GM18907 (cell line): ENCODE results near the gene CDH4.

ENCODE experiments used
- ATAC-seq: cut with Tn5 transposase; IDR thresholded peaks from one replicate; pipeline ENCODE4 v1.9.1; 2021; ENCODE audit warnings: mild to moderate bottlenecking, moderate library complexity; ENCODE audit not compliant: unreplicated experiment

The CDH4 gene

DNA sequence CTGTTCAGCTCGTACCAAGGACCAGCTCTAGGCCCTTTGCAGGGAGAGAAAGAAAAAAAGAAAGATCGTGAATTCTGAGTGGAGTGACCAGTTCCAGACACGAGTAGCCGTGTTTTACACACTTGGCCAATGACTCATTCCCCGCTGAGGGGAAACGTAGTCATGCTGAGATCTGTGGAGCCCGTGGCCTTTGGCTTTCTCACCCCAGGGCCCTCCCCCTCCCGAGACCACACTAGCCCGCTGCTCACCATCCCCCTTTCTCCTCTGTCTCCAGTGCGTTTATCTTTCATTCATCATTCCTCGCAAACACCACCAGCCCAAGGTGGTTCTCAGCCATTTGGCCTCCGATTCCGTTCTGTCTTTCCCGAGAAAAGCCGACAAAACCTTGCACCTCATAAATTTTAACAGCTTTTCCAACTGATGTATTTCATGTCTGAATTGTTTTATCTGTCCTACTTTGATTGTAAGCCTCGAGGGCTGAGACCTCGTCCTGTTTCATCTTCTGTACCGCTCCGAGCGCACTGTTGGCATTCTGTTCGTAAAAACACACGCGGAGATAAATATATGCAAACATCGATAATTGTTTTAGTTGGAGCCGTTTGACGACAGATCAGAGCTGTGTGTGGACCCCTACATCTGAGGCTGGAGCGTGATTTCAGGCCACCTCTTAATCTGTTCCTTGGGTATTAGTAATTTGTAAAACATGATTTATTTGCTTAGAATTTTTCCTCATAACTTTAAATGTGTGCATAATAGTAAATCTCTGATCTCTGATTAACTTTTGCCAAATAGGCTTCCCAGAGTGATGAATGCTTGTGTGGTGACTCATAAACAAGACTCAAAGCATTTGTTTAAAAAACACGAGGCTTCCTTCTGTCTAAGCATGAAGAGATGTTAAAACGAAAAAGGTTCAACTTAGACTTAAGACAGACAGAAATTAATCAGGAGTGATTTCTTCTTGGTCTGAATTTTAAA is 336.6 kb downstream of the CDH4 start:
- ATAC-seq = no peak

GRCh38 chr20:61590236-61590635 is 338.2 kb downstream of the CDH4 start:
- ATAC-seq = no peak

DNA sequence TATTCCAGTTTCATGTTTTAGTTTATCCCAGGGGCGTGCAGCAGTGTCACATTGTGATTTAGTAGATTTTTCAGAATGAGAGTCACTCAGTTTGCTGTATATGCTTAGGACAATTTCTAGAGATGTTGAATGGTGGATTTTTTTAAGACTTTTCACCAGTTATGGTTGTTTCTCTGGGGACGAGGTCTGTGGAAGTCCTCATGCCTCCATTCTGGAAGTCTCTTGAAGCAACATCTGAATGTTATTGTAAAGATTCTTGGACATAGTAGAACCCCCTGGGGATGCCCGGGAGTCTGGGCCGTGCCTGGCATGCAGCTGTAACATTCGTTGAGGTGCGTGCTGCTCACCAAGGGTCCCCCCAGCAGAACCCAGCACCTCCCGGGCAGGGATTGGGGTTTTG is 341.5 kb downstream of the CDH4 start:
- ATAC-seq = no peak

DNA sequence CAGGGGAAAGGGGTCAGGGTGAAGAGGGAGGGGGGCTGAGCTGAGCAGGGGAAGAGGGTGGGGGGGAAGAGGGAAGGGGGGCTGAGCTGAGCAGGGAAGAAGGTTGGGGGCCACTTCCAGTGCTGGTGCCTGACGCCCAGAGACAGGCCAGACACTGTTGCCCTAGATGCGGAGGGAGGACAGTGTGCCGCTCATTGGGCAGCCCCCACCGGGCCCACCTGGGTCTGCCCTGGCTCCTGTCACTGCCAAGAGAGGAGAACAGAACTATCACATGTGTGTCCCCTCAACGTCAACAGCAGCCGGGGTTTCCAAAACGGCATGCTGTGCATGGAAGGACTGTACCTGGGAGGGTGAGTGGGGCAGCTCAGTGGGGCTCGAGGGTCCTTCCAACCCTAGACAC is 342.1 kb downstream of the CDH4 start:
- no peak for ATAC-seq

GRCh38 chr20:61595216-61595615 is 343.2 kb downstream of the CDH4 start:
- ATAC-seq = no peak

DNA sequence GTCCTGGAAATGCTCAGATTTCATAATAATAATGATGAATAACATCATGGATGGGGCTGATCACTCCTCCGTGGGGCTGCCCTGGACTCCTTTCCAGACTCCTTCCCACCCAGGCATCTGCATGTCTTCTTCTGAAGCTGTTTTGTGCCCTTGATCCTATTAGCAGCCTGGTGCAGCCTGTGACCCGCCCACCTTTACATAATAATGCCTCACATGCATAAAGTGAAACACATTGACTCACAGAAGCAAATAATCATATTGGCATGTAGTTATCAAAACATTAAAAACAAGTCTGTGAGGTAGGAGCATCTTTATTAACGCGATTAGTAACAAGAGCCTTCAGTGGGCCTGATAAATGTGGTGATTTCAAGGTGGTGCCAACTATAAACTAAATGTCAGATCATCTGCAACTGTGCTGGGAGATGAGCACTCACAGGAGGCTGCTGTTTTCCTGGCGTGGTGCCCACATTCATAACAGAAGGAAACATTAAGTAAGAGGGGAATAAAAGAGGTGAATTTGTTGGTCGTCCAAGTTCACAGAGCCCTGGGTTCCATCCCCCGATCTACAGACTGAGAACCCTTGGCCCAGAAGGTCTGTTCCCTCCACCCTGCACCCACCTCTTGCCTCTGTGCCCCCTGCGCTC is 344.7 kb downstream of the CDH4 start:
- ATAC-seq = no peak

DNA sequence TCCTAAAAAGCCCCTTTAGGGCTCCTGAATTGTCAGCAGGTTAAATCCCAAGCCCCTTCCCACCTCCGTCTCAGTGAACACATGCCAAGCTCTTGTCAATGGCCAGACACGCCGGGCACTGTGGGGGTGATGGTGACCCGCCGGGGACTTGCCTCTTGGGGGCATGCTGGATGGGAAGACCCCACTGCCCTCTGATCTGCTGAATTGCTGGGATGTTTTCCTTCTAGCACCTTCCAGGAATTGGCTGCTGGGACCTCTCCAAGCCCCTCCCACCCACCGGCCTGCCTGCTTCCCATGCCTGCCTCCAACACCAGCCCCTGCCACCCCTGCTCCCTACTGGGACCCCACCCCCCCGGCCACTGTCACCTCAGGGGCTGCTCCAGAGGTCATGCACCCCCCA is 345.9 kb downstream of the CDH4 start:
- no peak for ATAC-seq

DNA sequence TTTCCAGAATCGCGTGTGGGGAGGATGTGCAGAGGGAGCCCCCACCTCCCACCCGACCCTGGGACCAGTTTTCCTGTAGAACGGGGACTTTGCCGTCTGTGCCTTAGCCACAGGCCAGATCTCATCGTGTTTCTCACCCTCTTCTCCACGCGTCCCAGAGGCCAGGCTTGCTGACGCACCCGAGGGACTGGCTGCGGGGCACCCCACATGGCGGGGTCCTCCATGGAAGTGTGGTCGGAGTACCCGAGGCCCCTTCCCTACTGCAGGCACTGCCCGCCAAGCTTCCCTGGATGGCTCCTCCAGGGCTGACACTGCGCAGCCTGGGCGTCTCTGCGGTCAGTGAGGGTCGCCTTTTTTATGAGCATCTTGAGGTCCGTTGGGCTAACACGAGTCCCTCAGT is 346.5 kb downstream of the CDH4 start:
- no peak for ATAC-seq

GRCh38 chr20:61599061-61599531 is 347.0 kb downstream of the CDH4 start:
- ATAC-seq = no peak

DNA sequence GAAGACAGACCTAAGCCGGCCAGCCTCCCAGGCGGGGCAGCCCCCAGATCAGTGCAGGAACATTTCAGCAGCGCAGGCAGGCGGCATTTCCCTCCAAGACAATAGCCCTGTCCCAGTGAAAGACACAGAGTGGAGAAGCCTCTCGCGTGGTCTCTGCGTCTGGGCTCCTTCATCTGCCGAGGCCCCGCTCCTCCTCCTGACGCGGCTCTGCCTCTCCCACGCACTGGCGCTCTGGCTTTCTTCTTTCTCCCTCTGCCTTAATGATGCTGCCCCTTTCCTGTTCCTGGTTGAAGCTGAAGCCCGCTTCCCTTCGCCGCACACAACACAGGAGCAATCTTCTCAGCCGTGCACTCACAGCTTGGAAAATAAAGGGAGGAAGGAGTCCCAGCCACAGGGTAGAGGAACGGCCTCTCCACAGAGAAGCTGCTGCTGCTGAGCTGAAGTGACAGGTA is 347.5 kb downstream of the CDH4 start:
- no peak for ATAC-seq

DNA sequence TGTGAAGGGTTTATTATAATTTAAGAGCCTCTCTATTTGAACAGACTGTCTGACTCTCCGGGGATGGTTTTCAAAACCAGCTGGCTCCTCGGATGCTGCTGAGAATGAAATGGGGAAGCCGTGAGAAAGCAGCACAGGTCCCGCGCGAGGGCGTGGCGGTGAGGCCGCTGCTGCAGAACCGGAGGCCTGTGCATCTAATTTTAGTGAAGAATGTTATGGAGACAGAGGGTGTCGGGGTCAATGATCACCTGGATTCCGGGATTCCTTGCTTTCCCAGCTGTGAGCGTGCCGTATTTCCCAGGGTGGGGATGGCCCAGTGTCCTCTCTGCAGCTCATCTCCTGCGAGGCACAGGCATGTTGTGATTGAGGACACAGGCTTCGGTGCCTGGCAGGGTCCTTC is 348.0 kb downstream of the CDH4 start:
- no peak for ATAC-seq

- no peak for ATAC-seq
Measured at GRCh38 chr20:61601361-61601760, 349.3 kb downstream of the CDH4 start.

GRCh38 chr20:61601853-61602252 is 349.8 kb downstream of the CDH4 start:
- no peak for ATAC-seq

- no peak for ATAC-seq
Measured at GRCh38 chr20:61603715-61604114, 351.7 kb downstream of the CDH4 start.

DNA sequence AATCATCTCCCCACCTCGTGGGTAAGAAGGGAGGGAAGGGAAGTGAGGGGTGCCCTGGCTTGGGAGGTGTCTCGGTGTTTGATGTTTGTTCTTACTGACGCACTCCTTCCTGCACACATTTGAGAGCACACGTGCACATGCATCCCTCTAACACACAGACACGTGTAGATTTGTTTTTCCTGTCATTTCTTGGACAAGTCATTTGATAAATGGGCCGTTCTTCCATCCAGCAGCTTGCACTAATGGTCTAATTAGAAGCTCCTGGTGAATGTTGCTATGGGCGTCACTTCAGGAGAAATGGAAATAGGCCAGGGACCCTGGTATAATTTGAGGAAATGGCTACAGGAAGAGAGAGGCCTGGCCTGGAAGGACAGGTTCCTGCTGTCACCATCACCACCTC is 352.5 kb downstream of the CDH4 start:
- no peak for ATAC-seq

DNA sequence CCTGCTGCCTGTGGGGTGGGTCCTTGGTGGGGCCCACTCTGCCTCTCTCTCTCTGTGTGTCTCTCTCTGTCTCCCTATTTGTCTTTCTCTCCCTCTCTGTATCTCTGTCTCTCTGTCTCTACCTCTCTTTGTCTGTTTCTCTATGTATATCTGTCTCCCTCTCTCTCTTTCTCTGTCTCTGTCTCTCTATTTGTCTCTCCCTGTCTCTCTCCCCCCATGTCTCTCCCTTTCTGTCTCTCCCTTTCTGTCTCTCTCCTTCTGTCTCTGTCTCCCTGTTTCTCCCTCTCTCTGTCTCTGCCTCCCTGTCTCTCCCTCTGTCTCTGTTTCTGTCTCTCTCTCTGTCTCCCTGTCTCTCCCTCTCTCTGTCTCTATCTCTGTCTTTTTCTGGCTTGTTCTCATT is 353.2 kb downstream of the CDH4 start:
- ATAC-seq = no peak

GRCh38 chr20:61605862-61606557 is 353.9 kb downstream of the CDH4 start:
- no peak for ATAC-seq

DNA sequence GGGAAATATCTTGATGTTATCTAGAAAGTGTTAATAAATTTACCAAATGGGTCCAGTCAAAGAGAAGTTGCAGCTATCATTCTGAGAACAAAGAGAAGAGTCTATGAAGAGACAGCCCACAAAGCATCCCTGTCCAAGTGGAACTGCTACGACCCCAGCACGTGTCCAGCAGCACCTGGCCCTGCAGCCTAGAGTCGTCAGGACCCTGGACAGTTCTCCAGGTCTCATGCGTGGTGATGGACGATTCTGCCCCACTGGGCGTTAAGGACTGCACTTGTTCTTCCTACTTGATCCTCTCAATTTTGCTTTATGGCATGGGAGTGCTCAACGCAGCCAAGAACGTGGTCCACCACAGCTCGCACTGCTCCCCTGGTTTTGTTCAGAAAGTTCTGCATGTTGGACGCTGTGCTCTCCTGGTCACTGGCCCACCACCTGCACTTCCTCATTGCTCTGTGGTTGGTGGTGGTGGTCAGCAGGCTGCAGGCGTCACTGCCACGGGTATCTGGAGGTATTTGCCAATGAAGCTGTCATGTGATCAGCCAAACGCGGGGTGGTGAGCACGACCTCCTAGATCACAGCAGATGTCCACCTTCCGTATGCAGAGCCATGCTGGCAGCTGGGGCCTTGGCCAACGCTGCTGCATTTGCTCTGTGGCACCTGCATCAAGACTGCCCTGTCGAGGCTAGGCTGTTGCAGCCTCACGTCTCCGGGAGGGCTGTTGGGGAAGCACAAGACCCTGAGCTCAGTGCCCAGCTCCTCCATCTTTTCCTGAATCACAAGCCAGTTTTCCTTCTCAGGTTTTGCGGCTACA is 356.4 kb downstream of the CDH4 start:
- ATAC-seq = no peak

GRCh38 chr20:61609461-61609860 is 357.4 kb downstream of the CDH4 start:
- ATAC-seq = no peak

GRCh38 chr20:61611401-61612180 is 359.5 kb downstream of the CDH4 start:
- ATAC-seq = no peak
